Tibial nerve (tissue), 4 donors: ENCODE results near the gene ANP32B. TPM values are rescaled to one million over a fixed set of nuclear protein-coding genes. Genes with fewer than 3 reads are reported as not detected.
"Not testable (repeated sequence)": the region's sequence is repeated elsewhere in the genome, so short reads cannot be mapped to it uniquely, and the experiment has no call there.

ENCODE experiments used
- DNase-seq, 2 donors: peaks; one replicate each; pipeline ENCODE4 v3.0.0-alpha.2; 2019; ENCODE audit warnings: low spot score in 2 of 2
- H3K27ac ChIP-seq, 4 donors: fragments of 200-600 bp; sonication (generic) in 3 of 4; one replicate each; pipeline ENCODE4 v1.5.1; 2017 to 2019; ENCODE audit warnings: mild to moderate bottlenecking in 1 of 4
- H3K27me3 ChIP-seq, 2 donors: fragments of 200-600 bp; sonication (generic) in 1 of 2; one replicate each; pipeline versions ENCODE4 v1.5.1 to v1.6.0; 2017 to 2019
- H3K36me3 ChIP-seq, 3 donors: fragments of 200-600 bp; sonication (generic); one replicate each; pipeline ENCODE4 v1.5.1; 2018 to 2019
- H3K4me1 ChIP-seq, 4 donors: fragments of 200-600 bp; sonication (generic) in 3 of 4; one replicate each; pipeline ENCODE4 v1.5.1; 2017 to 2019
- H3K4me3 ChIP-seq, 4 donors: fragments of 200-600 bp; sonication (generic) in 3 of 4; one replicate each; pipeline ENCODE4 v1.5.1; 2017 to 2019; ENCODE audit warnings: mild to moderate bottlenecking in 1 of 4, moderate library complexity in 1 of 4
- H3K9me3 ChIP-seq, 4 donors: fragments of 200-600 bp; sonication (generic) in 3 of 4; one replicate each; pipeline ENCODE4 v1.5.1; 2017 to 2019
- EP300 ChIP-seq, 2 donors: sonication (generic); formaldehyde crosslinking; IDR thresholded peaks; one replicate each; pipeline ENCODE4 v1.6.1; 2017; ENCODE audit warnings: antibody characterized with exemption in 2 of 2, mild to moderate bottlenecking in 1 of 2
- POLR2A ChIP-seq, 2 donors: fragments of 450-650 bp; IDR thresholded peaks; one replicate each; pipeline ENCODE4 v1.6.1; 2017; ENCODE audit warnings: antibody characterized with exemption in 2 of 2, mild to moderate bottlenecking in 2 of 2, moderate library complexity in 2 of 2
- WGBS, 2 donors: methylation state at CpG; one replicate each; pipeline ENCODE4 v1.1.5; 2018; 5-methylcytosine and 5-hydroxymethylcytosine counted together
- total RNA-seq, 4 donors: library from RNA; depleted of rRNA; stranded (reverse); fragments of >200 nt; gene quantifications; one replicate each; pipeline ENCODE4 v1.1.0, GENCODE V29; 2016
- TF ChIP-seq, protein P1 (sequence below), 5 experiments: fragments of 200-600 bp in 3 of 5; fragments of 450-650 bp in 2 of 5; sonication (generic) in 3 of 5; IDR thresholded peaks; one replicate each; pipeline ENCODE4 v1.5.1; 2016 to 2019; ENCODE audit warnings: antibody characterized with exemption in 5 of 5, mild to moderate bottlenecking in 3 of 5, moderate library complexity in 2 of 5

Gene ANP32B
- total RNA-seq, 4 donors from 2014 or later, result 39.0 to 59.4 (median 51.8) TPM

DNA sequence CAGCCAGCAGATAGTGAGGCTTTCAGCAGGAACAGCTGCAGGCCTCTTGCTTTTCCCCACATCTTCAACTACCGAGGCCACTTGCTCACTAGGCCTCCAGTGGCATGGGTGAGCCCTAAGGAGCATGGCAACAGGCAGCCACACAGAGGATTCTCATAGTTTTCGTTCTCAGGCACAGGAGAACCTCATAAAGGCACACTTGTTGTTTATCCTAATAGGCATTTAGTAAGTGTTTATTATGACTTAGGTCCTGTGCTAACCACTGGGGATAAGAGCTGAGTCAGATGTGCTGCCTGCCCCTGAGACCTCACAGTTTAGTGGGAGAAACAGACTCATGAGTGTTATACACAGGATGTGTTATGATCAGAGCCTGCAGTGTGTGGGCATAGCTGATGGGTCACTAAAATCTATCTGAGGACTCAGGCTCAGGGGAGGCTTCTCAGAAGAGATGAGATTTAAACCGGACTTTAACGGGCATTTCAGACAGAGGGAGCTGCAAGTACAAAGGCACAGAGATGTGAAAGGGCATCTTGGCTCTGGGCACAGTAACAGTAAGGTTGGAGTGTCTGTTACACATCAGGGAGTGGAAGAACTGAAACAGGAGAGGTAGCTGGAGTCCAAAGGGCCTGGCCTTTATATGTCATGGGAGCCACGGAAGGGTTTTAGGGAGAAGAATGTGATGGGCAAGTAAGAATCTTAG is 24.2 kb upstream of the ANP32B start:
- H3K4me3 ChIP-seq, result no peak overlapping the region
- WGBS, 2 donors, result 41 to 53% methylated on average over 5 of the region's 5 CpGs
- TF ChIP-seq EP300 (IDR thresholded peaks at IDR 0.05) (no peak), POLR2A (IDR thresholded peaks at IDR 0.05) (no peak)
- TF ChIP-seq, protein P1, sequence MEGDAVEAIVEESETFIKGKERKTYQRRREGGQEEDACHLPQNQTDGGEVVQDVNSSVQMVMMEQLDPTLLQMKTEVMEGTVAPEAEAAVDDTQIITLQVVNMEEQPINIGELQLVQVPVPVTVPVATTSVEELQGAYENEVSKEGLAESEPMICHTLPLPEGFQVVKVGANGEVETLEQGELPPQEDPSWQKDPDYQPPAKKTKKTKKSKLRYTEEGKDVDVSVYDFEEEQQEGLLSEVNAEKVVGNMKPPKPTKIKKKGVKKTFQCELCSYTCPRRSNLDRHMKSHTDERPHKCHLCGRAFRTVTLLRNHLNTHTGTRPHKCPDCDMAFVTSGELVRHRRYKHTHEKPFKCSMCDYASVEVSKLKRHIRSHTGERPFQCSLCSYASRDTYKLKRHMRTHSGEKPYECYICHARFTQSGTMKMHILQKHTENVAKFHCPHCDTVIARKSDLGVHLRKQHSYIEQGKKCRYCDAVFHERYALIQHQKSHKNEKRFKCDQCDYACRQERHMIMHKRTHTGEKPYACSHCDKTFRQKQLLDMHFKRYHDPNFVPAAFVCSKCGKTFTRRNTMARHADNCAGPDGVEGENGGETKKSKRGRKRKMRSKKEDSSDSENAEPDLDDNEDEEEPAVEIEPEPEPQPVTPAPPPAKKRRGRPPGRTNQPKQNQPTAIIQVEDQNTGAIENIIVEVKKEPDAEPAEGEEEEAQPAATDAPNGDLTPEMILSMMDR (IDR thresholded peaks at IDR 0.05), result no peak
- H3K27ac ChIP-seq, result peak overlapping the region in 1 of 4 donors; percentile 67
- peaks cover 0 to 4% (median 0%) of the 10 kb centered on the region in 4 donors for H3K4me1 ChIP-seq
- no peaks in the 10 kb centered on the region for H3K27me3 ChIP-seq
- no peak for DNase-seq
- H3K9me3 ChIP-seq, result no peaks in the 10 kb centered on the region
- H3K36me3 ChIP-seq, result no peaks in the 10 kb centered on the region

DNA sequence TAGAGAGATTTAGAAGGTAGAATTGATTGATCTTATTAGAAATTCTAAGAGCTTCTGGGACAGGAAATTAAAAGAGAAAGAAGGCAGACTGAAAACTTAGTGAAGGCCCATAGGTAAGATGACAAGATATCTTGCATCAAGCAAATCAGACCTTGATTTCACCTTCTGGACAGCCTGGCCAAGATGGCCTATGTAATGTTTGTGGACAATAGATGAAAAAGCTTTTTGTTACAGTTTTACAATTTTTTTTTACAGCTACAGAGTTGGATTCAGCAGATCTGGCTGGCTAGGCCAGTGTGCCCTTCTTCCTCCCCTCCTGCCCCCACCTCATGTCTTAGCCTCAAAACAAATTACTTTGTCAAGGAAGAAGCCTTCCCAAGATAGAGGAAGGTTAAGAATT is 23.6 kb upstream of the ANP32B start:
- H3K4me3 ChIP-seq, result no peak overlapping the region
- no peaks in the 10 kb centered on the region for H3K9me3 ChIP-seq
- TF ChIP-seq POLR2A (IDR thresholded peaks at IDR 0.05), result no peak
- TF ChIP-seq, protein P1 (IDR thresholded peaks at IDR 0.05), result no peak
- no peak for TF ChIP-seq EP300 (IDR thresholded peaks at IDR 0.05)
- no peaks in the 10 kb centered on the region for H3K36me3 ChIP-seq
- no peak for DNase-seq
- H3K4me1 ChIP-seq, result peaks cover 0 to 4% (median 0%) of the 10 kb centered on the region in 4 donors
- H3K27me3 ChIP-seq, result no peaks in the 10 kb centered on the region
- peak overlapping the region in 1 of 4 donors; percentile 18 for H3K27ac ChIP-seq

DNA sequence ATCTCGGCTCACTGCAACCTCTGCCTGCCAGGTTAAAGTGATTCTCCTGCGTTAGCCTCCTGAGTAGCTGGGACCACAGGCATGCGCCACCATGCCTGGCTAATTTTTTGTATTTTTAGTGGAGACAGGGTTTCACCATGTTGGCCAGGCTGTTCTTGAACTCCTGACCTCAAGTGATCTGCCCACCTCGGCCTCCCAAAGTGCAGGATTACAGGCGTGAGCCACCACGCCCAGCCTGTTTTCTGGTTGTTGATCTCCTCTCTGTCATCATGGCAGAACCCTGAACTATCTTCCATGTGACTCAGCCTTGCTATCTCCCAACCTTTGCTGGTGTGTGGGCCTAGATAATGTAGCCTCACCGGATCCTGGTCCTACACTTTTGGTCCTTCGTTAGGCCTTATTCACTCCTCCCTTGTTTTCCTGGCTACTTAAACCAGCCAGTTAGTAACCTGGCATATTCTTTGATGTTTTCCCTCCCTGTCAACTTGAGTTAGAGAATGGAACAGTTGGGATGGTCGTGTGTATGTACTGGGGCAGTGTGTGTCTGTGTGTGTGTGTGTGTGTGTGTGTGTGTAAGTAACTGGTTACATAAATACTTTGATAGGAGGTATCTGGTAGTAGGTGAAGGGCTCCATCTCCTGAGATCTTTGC is 22.3 kb upstream of the ANP32B start:
- not testable (repeated sequence) for DNase-seq, H3K4me1 ChIP-seq, H3K27ac ChIP-seq, H3K9me3 ChIP-seq, H3K36me3 ChIP-seq, H3K4me3 ChIP-seq, H3K27me3 ChIP-seq
- 88 to 89% methylated on average over 9 of the region's 9 CpGs for WGBS, 2 donors

DNA sequence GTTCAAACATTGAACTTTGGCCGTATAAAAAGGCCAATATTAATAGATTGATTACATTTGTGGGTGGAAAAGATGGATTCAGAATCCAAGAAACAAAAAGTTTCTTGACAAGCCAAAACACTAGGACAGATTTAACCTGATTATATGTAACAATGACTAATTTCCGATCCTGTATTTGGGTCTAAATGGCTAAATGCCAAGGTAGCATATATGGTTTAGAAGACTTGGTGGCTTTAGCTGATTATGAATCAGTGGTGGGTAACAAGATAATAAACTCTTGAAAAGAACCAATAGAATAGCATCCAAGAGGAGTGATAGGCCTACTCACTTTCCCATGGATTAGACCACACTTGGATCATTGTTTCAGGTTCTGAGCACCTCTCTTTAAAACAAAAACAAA is 21.8 kb upstream of the ANP32B start:
- Histone ChIP-seq H3K4me1 (peaks cover 0 to 4% (median 0%) of the 10 kb centered on the region in 4 donors), H3K36me3 (no peaks in the 10 kb centered on the region), H3K4me3 (no peak overlapping the region), H3K27ac (no peak overlapping the region), H3K27me3 (no peaks in the 10 kb centered on the region), H3K9me3 (no peaks in the 10 kb centered on the region)
- WGBS, 2 donors, result 82 to 85% methylated on average over 2 of the region's 2 CpGs
- DNase-seq, result no peak
- TF ChIP-seq POLR2A (IDR thresholded peaks at IDR 0.05), result no peak
- TF ChIP-seq, protein P1 (IDR thresholded peaks at IDR 0.05), result no peak
- no peak for TF ChIP-seq EP300 (IDR thresholded peaks at IDR 0.05)

- peaks cover 0 to 7% of the 10 kb centered on the region in 2 donors for H3K27me3 ChIP-seq
- no peak overlapping the region for H3K27ac ChIP-seq
- TF ChIP-seq EP300 (IDR thresholded peaks at IDR 0.05) (no peak), POLR2A (IDR thresholded peaks at IDR 0.05) (no peak)
- TF ChIP-seq, protein P1 (IDR thresholded peaks at IDR 0.05), result no peak
- H3K9me3 ChIP-seq, result no peaks in the 10 kb centered on the region
- no peak for DNase-seq
- no peaks in the 10 kb centered on the region for H3K36me3 ChIP-seq
- no peak overlapping the region for H3K4me3 ChIP-seq
- H3K4me1 ChIP-seq, result peaks cover 0 to 4% (median 0%) of the 10 kb centered on the region in 4 donors
- 72 to 78% methylated on average over 4 of the region's 4 CpGs for WGBS, 2 donors
These were observed 21.0 kb upstream of the ANP32B start for GRCh38 chr9:97962136-97962535.
